ENCODE data around the gene IRAK2. TPM values are rescaled to one million over a fixed set of nuclear protein-coding genes. Genes with fewer than 3 reads are reported as not detected.
"Not testable (repeated sequence)": the region's sequence is repeated elsewhere in the genome, so short reads cannot be mapped to it uniquely, and the experiment has no call there.

The IRAK2 gene
- total RNA-seq (1 to 10 TPM in 3 of 4 donors, under 1 TPM in 1; 0.71 to 1.5 (median 1.4) TPM), polyA plus RNA-seq (0.63 TPM)
- long read RNA-seq, donor 1, partial matches to known transcripts, result 0 of 1 reads
- long read RNA-seq, donor 1, other reads (novel, unspliced or antisense), result 0 of 1 reads
- long read RNA-seq, donor 2, partial matches to known transcripts, result 0 of 1 reads
- long read RNA-seq, donor 2, other reads (novel, unspliced or antisense), result 0 of 1 reads
- long read RNA-seq, donor 3, transcript IRAK2-201 (13 exons, 3,483 nt), result major isoform, 9 of 10 reads
- long read RNA-seq, donor 3, partial matches to known transcripts, result 1 of 10 reads
- long read RNA-seq, donor 3, other reads (novel, unspliced or antisense), result 0 of 10 reads
- long read RNA-seq, donor 4, partial matches to known transcripts, result 0 of 1 reads
- long read RNA-seq, donor 4, other reads (novel, unspliced or antisense), result 1 of 1 reads

GRCh38 chr3:10164546-10165393, at the start of gene IRAK2:
TSS of gene IRAK2 (plus strand) at chr3:10164919. CDS start at chr3:10164955, 36 bp downstream.
- Histone ChIP-seq H3K4me3 (ENCODE audit: low read length) (peak within 1 kb of the TSS; percentile 55), H3K4me1 (ENCODE audit: control insufficient read depth, insufficient read depth, low read length) (no peaks in the 10 kb centered on the region), H3K27ac (ENCODE audit: low read length) (no peak within 1 kb of the TSS), H3K27me3 (ENCODE audit: control insufficient read depth, insufficient read depth) (no peaks in the 10 kb centered on the region), H3K9me3 (ENCODE audit: control insufficient read depth, low read length) (no peaks in the 10 kb centered on the region)
- 4% methylated on average over 76 of the region's 76 CpGs for WGBS
- DNase-seq (peak; percentile 80 to 91 (median 89)), ATAC-seq (peak; percentile 96 to 97)
- intact Hi-C loops (cut with DNase I), result loop anchor here in 3 of 4 donors (2.0 to 10.0 kb wide), 2 partner anchors 58 to 60 kb away; no protein-coding TSS in a partner anchor

- intact Hi-C loops (cut with DNase I), result no loop called here
- peaks cover 4% of the 10 kb centered on the region for H3K4me1 ChIP-seq (ENCODE audit: control insufficient read depth, insufficient read depth, low read length)
Measured at GRCh38 chr3:10115326-10116137, 49.2 kb upstream of the IRAK2 start, which contains the start of gene BRK1. TSS of gene BRK1 (plus strand) at chr3:10115675. CDS start at chr3:10115702, 27 bp downstream.

GRCh38 chr3:10116138-10116460, 48.6 kb upstream of the IRAK2 start:
- intact Hi-C loops (cut with DNase I), result no loop called here
- H3K4me3 ChIP-seq (ENCODE audit: low read length), result peak overlapping the region; percentile 79
- no peaks in the 10 kb centered on the region for H3K27me3 ChIP-seq (ENCODE audit: control insufficient read depth, insufficient read depth)
- WGBS, result under 1% methylated on average over 10 of the region's 10 CpGs
- H3K9me3 ChIP-seq (ENCODE audit: control insufficient read depth, low read length), result no peaks in the 10 kb centered on the region
- DNase-seq, result no peak
- H3K4me1 ChIP-seq (ENCODE audit: control insufficient read depth, insufficient read depth, low read length), result peaks cover 4% of the 10 kb centered on the region
- peak overlapping the region; percentile 36 for H3K27ac ChIP-seq (ENCODE audit: low read length)
- peak; percentile 5 to 26 for ATAC-seq

More at GRCh38 chr3:10115326-10116137, 49.2 kb upstream of the IRAK2 start, which contains the start of gene BRK1:
- H3K4me3 ChIP-seq (ENCODE audit: low read length), result peak within 1 kb of the TSS; percentile 79
- no peaks in the 10 kb centered on the region for H3K27me3 ChIP-seq (ENCODE audit: control insufficient read depth, insufficient read depth)
- peak; percentile 95 to 99 (median 97) for DNase-seq
- ATAC-seq, result peak; percentile 100
- peak within 1 kb of the TSS; percentile 90 for H3K27ac ChIP-seq (ENCODE audit: low read length)
- H3K9me3 ChIP-seq (ENCODE audit: control insufficient read depth, low read length), result no peaks in the 10 kb centered on the region
- WGBS, result under 1% methylated on average over 54 of the region's 54 CpGs

DNA sequence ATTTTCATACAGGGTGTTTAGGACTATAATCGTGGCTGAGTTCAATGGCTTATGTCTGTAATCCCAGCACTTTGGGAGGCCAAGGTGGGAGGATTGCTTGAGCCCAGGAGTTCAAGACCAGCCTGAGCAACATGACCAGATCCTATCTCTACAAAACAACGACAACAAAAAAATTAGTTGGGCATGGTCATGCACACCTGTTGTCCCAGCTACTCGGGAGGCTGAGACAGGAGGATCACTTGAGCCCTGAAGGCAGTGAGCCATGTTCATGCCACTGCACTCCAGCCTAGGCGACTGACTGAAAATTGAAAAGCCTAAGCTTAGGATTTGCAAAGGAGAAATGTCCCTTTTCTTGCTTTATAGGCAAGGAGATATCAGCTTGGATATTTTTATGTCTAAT, 47.8 kb upstream of the IRAK2 start:
- intact Hi-C loops (cut with DNase I), result no loop called here
- Histone ChIP-seq H3K9me3 (ENCODE audit: control insufficient read depth, low read length) (no peaks in the 10 kb centered on the region), H3K27ac (ENCODE audit: low read length) (no peak overlapping the region), H3K27me3 (ENCODE audit: control insufficient read depth, insufficient read depth) (no peaks in the 10 kb centered on the region), H3K4me3 (ENCODE audit: low read length) (no peak overlapping the region), H3K4me1 (ENCODE audit: control insufficient read depth, insufficient read depth, low read length) (peaks cover 4% of the 10 kb centered on the region)
- WGBS, result 89% methylated on average over 4 of the region's 4 CpGs
- DNase-seq, result no peak
- ATAC-seq, result no peak

DNA sequence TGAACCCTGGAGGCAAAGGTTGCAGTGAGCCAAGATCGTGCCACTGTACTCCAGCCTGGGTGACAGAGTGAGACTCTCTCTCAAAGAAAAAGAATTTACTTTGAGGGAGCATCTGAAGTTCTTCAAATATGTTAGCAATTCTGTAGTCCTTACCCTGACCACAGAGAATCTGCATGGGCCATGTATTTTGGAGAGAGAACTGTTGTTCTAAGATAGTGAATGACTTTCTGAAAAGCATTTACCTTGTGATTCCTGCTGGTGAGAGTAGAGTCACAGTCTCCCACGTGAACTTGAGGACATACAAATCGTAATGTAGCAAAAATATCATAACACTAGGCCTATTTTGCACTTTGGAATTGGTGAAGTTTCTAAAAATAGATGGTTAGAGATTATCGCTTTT, 45.3 kb upstream of the IRAK2 start:
- no peak for ATAC-seq
- intact Hi-C loops (cut with DNase I), result no loop called here
- no peaks in the 10 kb centered on the region for H3K27me3 ChIP-seq (ENCODE audit: control insufficient read depth, insufficient read depth)
- WGBS, result 61% methylated on average over 4 of the region's 4 CpGs
- no peaks in the 10 kb centered on the region for H3K9me3 ChIP-seq (ENCODE audit: control insufficient read depth, low read length)
- no peak for DNase-seq
- no peak overlapping the region for H3K27ac ChIP-seq (ENCODE audit: low read length)
- peaks cover 4% of the 10 kb centered on the region for H3K4me1 ChIP-seq (ENCODE audit: control insufficient read depth, insufficient read depth, low read length)
- no peak overlapping the region for H3K4me3 ChIP-seq (ENCODE audit: low read length)

DNA sequence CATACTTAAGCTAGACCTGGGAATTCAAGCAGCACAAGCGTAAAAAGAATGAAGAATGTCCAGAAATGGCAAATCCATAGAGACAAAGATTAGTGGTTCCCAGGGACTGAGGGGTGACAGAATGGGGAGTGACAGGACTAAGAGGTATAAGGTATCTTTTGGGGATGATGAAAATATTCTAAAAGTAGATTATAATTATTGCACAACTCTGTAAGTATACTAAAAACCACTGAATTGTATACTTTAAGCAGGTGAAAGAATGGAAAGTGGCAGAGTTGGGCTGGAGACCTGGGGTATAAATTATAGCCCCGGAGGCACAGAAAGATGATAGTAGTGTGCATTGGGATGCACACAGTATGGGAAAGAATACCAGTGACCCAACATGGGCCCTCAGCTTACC, 43.7 kb upstream of the IRAK2 start:
- H3K27ac ChIP-seq (ENCODE audit: low read length), result no peak overlapping the region
- no peak overlapping the region for H3K4me3 ChIP-seq (ENCODE audit: low read length)
- WGBS, result 92% methylated on average over 2 of the region's 2 CpGs
- H3K9me3 ChIP-seq (ENCODE audit: control insufficient read depth, low read length), result no peaks in the 10 kb centered on the region
- peaks cover 3% of the 10 kb centered on the region for H3K4me1 ChIP-seq (ENCODE audit: control insufficient read depth, insufficient read depth, low read length)
- no peaks in the 10 kb centered on the region for H3K27me3 ChIP-seq (ENCODE audit: control insufficient read depth, insufficient read depth)
- no peak for ATAC-seq
- intact Hi-C loops (cut with DNase I), result no loop called here
- DNase-seq, result no peak

DNA sequence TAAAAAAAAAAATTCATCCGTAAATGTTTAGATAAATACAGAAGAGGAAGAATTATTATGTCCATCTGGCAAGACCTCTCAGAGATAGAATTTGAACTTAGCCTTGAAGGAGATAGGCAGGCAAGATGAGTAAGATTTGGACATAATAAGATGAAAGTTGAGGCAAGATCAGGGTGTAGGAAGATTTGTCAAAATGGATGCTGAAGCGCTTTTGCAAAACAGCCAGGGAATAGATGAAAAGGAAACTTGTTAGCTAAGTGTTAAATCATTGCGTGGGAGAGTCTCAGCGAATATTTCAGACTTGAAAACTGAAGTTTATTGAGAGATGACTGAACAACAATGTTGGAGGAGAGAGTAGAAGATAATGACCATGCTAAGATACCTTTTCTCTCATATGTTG, 42.0 kb upstream of the IRAK2 start:
- no peak for ATAC-seq
- intact Hi-C loops (cut with DNase I), result no loop called here
- Histone ChIP-seq H3K9me3 (ENCODE audit: control insufficient read depth, low read length) (no peaks in the 10 kb centered on the region), H3K27ac (ENCODE audit: low read length) (no peak overlapping the region), H3K27me3 (ENCODE audit: control insufficient read depth, insufficient read depth) (no peaks in the 10 kb centered on the region), H3K4me1 (ENCODE audit: control insufficient read depth, insufficient read depth, low read length) (no peaks in the 10 kb centered on the region), H3K4me3 (ENCODE audit: low read length) (no peak overlapping the region)
- WGBS, result 86% methylated on average over 4 of the region's 4 CpGs
- no peak for DNase-seq

- ATAC-seq; H3K4me3 ChIP-seq (ENCODE audit: low read length); H3K9me3 ChIP-seq (ENCODE audit: control insufficient read depth, low read length); DNase-seq; intact Hi-C loops (cut with DNase I); H3K27ac ChIP-seq (ENCODE audit: low read length); H3K4me1 ChIP-seq (ENCODE audit: control insufficient read depth, insufficient read depth, low read length); H3K27me3 ChIP-seq (ENCODE audit: control insufficient read depth, insufficient read depth): not testable (repeated sequence)
- WGBS, result 93% methylated on average over 9 of the region's 9 CpGs
Measured at GRCh38 chr3:10135872-10136271, 28.8 kb upstream of the IRAK2 start.

- Histone ChIP-seq H3K9me3 (ENCODE audit: control insufficient read depth, low read length) (no peaks in the 10 kb centered on the region), H3K27me3 (ENCODE audit: control insufficient read depth, insufficient read depth) (no peaks in the 10 kb centered on the region), H3K27ac (ENCODE audit: low read length) (no peak overlapping the region), H3K4me3 (ENCODE audit: low read length) (no peak overlapping the region), H3K4me1 (ENCODE audit: control insufficient read depth, insufficient read depth, low read length) (no peaks in the 10 kb centered on the region)
- intact Hi-C loops (cut with DNase I), result no loop called here
- DNase-seq (peak in 1 of 3 donors; percentile 34), ATAC-seq (no peak)
- 93% methylated on average over 25 of the region's 25 CpGs for WGBS
Measured at GRCh38 chr3:10136426-10137005, 28.2 kb upstream of the IRAK2 start.

DNA sequence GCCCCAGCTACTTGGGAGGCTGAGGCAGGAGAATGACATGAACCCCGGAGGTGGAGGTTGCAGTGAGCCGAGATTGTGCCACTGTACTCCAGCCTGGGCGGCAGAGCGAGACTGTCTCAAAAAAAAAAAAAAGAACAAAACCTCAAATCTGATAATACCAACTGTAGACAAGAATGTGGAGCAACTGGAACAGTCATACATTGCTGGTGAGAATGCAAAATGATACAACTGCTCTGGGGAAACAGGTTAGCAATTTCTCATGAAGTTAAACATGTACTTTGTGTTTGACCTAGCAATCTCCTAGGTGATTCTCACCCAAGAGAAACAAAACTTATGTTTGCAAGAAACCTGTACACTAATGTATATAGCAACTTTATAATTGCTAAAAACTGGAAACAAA, 27.5 kb upstream of the IRAK2 start:
- Histone ChIP-seq H3K27ac (ENCODE audit: low read length) (no peak overlapping the region), H3K9me3 (ENCODE audit: control insufficient read depth, low read length) (no peaks in the 10 kb centered on the region), H3K4me1 (ENCODE audit: control insufficient read depth, insufficient read depth, low read length) (no peaks in the 10 kb centered on the region), H3K4me3 (ENCODE audit: low read length) (no peak overlapping the region), H3K27me3 (ENCODE audit: control insufficient read depth, insufficient read depth) (no peaks in the 10 kb centered on the region)
- 92% methylated on average over 4 of the region's 4 CpGs for WGBS
- intact Hi-C loops (cut with DNase I), result no loop called here
- no peak for ATAC-seq
- DNase-seq, result no peak
